GM18868 (cell line): ENCODE data around the gene RPP25L.

Experiments
- ATAC-seq: cut with Tn5 transposase; IDR thresholded peaks from one replicate; pipeline ENCODE4 v1.9.1; 2021; ENCODE audit warnings: mild to moderate bottlenecking, moderate library complexity; ENCODE audit not compliant: unreplicated experiment

Gene RPP25L

DNA sequence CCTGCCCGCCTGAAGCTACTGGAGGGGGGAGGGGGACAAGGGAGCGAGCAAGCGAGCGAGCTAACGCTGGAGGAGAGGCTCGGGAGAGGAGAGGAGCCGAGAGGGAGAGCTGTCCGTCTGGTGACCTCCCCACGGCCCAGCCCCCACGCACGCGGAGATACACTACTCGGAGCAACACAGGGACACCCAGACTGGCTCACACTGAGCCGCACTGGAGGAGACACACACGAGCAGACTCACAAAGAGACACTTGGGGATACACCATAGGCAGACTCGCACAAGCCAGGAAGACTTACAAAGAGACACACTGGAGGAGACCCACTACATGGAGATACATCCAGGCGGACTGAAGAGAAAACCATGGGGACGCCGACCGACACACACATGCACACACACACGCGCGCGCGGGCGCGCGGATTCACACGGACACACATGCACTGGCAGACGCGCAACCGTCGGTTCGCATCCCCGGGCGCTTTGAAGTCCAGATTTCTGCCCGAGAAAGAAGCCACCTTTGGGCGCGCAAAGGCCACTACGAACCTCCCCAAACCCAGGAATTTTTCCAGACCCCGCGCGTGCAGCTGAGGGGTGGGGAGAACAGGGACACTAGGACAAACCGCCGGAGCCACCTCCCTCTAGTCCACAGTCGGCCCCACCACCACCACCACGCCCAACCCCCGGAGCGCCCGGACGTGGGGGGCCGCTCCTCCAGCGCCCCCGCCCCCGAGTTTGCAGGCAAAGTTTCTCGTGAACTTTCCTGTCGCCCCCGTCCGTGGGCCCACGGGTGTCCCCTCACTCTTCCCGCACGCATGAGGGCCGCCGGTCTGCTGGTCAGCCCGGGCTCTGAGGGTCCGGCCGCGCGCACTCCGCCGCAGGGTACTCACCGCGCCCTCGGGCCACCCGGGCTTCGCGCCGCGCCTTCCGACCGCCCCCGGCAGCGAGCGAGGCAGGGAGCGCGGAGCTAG lies 22.9 kb downstream of the RPP25L start:
- ATAC-seq, result no peak

DNA sequence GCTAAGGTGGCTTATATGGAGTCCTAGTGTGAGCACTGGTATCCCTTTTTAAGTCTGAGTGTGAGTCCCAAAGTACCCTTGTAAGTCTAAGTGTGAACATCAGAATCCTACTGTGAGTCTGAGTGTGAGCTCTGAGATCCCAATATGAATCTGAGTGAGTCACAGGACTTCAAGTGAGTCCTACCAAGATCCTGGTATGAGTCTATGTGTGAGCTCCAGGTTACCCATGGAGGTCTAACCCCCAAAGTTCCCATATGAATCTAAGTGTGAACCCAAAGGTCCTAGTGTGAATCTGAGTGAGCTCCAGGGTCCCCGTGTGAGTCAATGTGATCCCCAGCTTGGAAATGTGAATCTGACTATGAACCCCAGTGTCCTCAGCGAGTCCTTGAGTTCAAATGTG lies 24.6 kb downstream of the RPP25L start:
- ATAC-seq, result no peak

DNA sequence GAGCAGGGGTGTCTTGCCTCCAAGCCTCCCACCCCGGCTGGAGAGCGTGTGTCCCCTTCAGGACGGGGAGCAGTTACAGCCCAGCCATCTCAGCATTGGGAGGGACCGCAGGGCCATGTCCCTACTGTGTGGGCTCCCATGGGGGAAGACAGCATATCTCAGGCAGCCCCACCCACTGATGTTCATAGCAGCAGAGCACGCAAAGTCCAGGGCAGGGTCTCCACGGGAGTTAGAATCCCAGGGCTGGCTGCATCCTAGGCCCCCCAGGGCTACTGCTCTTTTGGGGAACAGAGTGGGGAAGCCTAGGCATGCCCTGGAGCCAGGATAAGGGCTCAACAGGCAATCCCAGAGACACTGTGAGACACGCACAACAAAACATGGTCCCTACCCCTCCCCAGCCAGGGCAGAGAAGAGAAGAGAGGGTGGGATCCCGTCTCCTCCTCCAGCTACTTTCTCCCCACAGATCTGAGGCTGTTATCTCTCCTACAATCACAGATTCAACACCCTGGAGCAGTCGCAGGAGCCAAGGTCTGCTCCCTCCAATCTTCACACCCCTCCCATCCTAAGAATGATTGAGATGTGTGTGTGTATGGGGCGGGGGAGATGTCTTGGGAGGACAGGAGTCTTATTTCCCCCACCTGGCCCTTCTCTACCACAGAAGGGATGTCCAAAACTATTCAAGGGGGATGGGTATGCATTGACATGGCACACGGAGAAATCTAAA lies 25.8 kb downstream of the RPP25L start:
- no peak for ATAC-seq

DNA sequence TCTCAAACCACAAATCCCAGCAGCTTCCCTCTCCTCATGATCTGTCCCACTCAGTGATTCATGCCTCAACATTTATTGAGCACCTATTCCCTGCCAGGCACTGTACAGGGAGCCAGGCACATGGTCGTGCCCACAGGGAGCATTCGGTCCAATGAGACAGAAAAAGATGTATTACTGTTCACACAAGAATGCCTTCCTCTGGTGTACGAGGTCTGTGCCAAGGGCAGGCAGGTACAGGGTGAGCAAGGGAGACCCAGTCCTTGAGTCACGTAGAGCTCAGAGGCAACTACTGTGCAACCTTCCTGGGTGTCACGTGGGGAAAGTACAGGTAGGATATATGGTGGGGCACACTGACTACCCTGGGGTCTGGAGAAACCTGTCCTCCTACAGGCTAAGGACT lies 26.9 kb downstream of the RPP25L start:
- no peak for ATAC-seq

DNA sequence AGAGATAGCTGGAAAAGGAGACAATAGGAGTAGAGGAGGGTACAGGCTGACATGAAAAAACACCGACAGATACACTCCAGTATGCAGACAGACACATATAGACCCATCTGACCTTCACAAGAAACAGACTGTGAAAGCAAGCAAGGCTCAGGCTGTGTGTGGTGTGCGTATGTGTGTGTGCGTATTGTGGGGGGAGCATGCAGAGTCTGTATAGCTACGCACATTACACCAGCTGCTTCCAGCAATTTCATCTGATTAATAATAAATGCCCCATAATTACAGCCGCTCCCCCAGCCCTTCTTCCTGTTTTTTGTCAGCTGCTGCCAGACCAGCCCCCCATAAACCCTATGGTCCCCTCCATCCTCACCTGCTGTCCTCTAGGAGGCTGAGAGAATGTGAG lies 29.1 kb downstream of the RPP25L start:
- ATAC-seq, result no peak

DNA sequence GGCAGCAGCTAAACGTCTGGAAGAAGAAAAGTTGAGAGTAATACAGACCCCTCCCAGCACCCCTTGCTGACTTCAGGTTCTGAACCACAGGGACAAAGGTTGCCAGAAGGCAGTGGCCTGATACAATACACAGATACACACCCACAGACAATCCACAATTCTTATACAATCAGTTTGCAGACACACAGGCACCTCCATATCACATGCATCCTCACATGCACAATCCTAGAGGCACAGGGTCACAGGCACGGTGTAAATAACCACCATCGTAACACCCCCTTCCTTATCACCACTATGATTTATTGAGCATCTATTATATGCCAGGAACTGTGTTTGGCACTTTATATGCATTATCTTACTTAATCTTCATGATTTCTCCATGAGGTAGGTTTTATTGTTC lies 30.6 kb downstream of the RPP25L start:
- ATAC-seq, result no peak

DNA sequence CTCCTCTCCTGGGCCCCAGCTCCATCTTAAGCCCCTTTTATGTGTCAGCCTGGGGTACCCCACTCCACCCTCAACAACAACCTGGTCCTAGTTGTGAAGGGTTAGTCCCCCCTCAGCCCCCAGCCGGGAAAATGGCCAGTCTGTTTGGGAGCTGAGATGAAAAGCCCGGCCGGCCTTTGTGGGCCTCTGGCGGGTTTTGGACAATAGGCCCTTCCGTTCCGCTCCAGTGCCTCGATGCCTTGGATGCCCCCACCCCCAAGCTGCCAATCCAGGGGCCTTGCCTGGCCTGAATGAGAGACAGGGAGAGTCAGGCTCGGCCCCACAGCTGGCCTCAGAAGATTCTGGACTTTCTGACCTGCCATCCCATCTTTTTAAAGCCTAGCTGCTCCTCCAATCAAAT lies 31.5 kb downstream of the RPP25L start:
- ATAC-seq, result no peak

DNA sequence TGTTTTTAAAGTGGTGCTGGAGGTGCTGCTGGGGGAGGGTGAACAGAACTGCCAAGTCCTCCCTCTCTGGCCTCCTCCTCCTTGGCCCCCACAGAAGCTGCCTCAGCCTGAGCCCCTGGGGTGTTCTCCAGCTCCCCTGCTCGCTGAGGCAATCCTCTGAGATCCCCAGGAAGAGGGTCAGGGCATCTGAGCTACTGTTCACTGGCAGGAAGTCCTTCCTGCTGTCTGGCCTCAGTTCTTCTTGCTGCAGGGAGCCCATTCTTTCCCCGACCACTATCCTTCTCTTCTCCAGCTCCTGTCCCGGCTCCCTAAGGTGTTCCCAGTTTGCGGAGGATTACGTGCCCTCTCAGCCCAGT lies 32.1 kb downstream of the RPP25L start:
- no peak for ATAC-seq

DNA sequence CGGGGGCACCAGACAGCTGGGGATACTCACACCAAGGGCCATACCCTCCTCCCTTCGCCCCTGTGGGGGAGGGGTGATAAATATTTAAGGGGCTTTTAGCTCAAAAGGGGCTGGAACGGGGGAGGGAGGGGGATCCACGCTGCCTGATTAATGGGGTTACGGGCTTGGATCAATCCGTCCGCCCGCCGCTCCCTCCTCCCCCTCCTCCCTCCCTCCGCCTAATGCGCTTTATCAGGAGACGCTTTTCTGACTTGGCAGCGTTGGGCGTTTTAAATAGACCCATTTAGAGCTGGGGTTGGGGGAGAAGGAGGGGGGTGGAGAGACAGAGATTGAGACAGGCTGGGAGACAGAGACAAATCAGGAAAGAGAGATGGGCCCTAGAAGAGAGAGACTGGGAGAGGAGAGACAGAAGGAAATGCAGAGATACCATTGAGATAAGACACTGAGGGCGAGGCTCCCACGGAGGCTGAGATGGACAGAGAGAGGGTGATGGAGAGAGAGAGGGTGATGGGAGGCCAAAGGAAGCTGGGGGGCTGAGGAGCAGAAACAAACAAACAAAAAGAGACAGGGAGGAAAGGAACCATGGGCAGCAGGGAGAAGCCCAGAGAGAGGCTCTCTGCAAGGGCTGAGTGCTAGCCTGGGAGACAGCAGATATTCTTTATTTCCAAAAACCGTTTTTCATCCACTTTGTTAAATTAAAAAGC lies 32.6 kb downstream of the RPP25L start:
- ATAC-seq, result no peak

DNA sequence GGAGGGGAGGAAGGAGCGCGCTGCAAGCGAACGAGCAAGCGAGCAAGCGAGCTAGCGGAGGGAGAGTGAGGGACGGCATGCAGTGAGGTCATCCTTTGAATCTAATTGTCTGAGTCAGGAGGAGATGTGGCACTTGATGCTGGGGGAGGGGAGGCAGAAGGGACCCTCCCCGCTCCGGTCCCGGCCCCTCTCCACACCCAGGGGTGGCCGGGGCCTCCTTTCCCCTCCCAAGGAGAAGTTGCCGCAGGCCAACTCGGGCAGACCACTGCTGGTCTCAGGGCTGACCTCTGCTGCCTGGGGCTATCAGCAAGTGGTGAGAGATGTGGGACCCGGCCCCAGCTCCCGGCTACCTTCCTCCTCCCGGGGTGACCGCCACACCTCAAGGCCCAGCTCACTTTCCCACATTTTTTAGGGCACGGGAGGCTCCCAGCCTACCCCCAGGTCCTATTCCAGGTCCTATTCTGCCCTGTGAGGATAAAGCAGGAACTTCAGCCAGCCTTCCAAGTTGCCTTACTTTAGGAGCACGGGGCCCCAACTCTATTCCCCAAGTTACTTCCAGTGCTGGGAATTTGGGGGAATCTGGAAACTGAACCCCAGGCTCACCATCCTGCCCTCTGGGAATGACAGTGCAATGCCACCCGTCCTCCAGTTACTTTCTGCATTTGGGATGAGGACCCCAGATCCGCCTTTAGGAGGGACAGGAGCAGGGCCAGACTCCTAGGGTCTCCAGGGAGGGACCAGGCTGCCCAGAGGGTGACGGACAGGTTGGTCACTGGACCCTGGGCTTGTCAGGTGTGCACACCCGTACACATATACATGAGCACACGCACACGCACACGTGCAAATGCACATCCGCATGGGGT lies 33.4 kb downstream of the RPP25L start:
- no peak for ATAC-seq

DNA sequence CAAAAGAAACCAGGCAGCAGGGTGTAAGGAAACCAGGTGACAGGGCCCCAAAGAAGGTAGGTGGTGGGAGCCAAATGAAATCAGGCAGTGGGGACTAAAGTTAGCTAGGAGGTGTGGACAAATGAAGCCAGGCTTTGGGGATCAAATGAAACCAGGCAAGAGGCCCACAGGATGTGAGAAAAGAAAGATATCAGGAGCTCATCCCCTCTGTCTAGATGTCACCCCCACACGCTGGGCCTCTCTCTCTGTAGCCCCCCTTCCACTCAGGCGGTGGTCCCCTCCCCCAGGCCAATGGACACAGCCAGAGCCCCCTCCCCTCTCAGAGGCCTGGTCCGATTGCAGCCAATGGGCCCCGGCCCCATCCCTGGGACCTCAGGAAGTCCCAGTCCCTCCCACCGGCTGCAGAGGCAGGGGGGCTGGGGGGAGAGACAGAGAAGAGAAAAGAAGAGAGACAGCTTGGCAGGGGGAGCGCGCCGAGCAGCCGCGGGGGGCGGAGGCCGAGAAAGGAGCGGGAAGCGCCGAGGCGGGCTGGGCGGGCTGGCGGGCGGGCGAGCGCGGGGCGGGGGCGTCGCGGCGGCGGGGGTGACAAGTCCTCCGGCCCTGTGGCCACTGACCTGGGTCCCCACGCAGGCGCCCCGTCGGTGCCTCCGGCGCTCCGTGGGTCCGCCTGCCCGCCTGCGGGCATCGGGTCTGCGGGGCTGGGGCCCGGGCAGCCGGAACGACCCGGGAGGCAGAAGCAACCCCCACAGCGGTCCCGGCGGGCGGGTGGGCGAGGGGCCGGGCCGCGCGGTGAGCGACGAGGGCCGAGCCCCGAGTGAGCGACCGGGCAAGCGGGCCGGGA lies 34.3 kb downstream of the RPP25L start:
- ATAC-seq, result no peak

DNA sequence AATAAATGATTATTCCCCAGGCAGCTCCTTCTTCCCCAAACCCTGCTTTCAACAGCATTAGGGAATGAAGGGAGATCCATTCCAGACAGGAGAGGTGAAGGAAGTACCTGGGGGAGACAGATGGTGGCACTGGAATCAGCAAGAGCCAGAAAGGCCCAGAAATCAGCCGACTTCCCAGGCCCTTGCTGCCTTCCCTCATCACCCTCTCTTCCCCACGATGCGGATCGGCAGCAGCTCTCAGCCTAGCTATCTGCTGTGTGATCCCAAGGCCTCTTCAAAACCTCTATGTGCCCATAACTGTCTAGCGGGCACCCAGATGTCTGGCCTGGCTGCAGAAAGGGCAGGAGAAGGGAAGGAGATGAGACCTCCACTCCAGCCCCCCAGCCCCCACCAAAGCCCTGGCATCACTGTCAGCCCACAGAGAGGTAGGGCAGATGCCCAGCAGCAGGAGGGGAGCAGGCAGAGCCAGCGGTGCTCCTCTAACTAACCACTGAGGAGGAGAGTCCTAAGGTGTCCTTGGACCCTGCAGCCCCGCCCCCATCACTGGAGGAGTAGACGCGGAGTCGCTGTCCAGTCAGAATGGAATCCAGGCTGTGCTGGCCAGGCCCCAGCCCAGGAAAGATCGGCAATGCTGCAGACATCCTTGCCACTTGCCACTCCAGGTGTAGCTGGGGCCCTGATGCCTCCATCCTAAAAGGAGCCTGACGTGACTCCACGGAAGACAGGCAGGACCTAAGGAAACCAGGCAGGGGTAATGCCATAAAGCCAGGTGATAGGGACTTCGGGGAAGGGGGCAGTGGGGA lies 35.1 kb downstream of the RPP25L start:
- no peak for ATAC-seq

DNA sequence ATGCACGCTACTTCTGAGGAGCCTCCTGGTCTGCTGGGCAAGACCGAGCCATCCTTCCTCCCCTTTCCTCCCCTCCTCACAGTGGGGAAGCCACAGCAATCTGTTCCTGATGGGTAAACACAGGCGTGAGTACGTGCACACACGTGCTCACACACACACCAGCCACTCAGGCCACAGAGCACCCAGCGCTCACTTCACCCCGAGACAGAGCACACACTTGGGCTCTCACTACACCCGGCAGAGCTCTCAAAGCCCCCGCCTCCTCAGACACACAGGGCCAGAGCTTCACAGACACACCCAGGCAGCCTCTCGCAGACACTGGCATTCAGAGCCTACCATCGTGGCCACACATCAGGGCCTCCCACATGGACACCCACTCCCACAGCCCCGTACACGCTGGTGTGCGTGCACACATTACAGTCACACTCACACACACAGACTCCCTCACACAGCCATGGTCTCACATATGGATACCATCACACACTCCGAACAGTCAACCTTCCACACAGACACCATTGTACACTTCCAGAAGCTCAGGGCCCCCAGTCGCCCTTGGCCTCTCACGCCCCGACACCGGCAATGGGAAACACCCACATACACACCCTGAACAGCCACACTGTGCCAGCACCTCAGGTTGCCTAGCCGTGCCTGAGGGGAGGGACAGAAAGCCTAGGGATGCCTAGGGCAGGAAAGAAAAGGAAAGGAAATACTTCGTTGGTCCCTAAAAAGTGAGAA lies 35.9 kb downstream of the RPP25L start:
- ATAC-seq, result no peak

DNA sequence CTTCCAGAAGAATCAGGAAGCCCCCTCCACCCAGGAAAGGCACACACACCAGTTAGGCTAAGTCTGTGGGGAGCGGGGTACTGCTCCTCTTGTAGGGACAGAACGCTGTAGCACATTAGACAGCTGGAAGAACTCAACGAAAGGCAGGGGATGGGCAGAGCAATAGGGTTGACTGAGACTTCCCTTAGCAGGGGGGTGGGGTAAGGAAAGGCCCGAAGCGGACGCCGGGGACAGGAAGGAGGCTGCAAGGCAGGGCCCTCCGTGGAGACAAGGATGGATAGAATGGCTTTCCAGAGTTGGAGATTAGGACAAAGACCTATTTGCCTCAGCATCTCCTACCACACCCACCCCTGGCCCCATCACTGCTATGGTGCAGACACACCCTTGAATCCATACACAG lies 36.7 kb downstream of the RPP25L start:
- ATAC-seq, result no peak

DNA sequence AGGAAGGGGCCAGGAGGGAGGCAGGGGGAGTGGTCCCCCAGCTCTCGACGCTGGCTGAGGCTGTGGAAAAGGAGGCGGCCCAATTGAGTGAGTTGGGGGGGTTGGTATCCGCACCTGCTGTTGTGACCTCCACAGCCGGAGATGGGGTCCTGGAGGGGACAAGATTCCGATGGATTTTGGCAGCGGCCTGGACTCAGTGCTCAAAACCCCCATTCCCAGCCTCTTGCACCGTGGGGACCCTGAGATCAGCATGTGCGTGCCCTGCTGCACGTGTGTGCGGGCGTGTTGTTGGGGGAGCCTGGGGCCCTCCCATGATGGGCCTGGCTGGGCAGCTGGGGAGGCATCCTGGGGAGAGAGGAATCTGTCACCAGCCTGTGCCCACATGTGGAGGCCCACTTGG lies 37.3 kb downstream of the RPP25L start:
- no peak for ATAC-seq

DNA sequence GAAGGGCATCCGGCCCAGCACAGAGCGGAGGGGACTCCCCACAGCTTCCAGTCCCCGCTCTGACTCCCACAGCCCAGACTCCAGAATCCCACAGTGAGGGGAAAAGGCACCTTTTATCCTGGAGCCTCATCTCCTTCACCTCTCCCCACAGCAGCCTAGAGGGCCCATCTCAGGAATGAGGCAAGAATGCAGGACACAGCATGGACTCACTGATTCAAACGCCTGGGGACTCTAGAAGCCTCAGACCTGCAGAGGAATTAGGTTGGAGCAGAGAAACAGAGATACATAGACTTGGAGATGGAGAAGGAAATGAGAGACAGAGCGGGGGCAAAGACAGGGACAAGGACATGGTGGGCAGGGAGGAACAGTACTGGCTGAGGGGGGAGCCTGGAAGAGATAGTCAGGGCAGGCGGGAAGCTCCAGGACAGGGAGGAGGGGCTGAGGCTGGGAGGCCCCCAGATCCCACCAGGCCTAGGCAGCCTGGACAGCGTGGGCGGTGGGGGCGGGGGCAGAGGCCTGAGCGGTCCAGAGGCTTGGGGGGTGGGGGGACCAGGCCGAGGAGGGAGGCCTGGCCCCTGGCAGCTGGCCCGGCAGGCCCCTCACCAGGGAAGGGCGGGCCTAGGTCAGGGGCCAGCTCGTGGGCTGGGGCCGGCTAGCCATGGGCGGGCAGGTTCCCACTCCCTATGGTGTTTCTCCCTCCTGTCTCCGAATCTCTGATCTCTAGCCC lies 38.1 kb downstream of the RPP25L start:
- ATAC-seq, result no peak

DNA sequence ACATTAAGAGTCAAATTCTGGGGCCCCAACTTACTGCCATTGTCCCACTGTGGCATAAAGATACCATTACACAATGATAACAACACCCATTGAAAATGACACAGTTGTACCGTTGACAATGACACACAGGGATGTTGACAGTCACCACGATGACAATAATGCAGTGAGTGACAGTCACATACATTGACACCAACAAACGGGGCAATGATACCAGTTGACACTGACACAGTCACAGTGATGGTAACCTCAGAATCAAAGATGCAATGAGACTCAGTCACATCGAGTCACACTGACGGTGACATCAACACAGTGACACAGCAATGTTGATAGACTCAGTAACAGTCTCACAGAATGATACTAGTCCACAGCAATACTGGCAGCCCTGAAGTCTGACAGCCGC lies 39.3 kb downstream of the RPP25L start:
- ATAC-seq, result no peak

DNA sequence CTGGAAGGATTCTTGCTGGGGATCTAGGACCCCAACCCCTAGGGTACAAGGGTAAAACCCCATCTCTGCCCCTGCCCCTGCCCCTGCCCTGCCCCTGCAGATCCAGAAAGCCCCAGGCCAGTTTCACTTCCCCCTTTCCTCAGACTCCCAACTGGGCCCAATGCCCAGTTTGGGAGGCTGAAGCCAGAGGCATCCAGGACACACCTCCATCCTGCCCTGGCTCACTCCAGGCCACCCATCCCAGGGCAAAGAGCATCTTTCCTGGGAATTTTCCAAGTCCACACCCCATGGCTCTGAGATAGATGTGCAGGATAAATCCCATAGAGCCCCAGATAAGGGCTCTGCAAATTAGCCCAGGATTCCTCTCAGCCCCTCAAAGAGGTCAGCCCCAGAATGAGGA lies 39.8 kb downstream of the RPP25L start:
- ATAC-seq, result no peak
